ENCODE results near the gene SNN.

Gene SNN

GRCh38 chr16:11633113-11633512, 35.1 kb upstream of the SNN start:
- H2AFZ ChIP-seq (ENCODE audit: low read depth), result no peak overlapping the region
- no peaks in the 10 kb centered on the region for H3K27me3 ChIP-seq (ENCODE audit: insufficient read depth, low read depth)
- TF ChIP-seq CTCF (conservative IDR thresholded peaks at IDR 0.05; ENCODE audit: low read depth, low read length), result no peak
- H3K4me1 ChIP-seq (ENCODE audit: low read depth, poor library complexity, severe bottlenecking), result no peaks in the 10 kb centered on the region
- H3K4me3 ChIP-seq (IDR thresholded peaks at IDR 0.05; ENCODE audit: insufficient read depth, low read depth, low read length), result no peak overlapping the region
- no peak overlapping the region for H3K9ac ChIP-seq
- H3K27ac ChIP-seq, result no peak overlapping the region
- H4K20me1 ChIP-seq (ENCODE audit: insufficient read depth), result no peaks in the 10 kb centered on the region
- H3K79me2 ChIP-seq (ENCODE audit: insufficient read depth, low read depth), result no peaks in the 10 kb centered on the region
- no peak overlapping the region for H3K4me2 ChIP-seq
- H3K36me3 ChIP-seq (ENCODE audit: insufficient read depth), result no peaks in the 10 kb centered on the region

GRCh38 chr16:11634312-11634711, 33.9 kb upstream of the SNN start:
- no peaks in the 10 kb centered on the region for H3K27me3 ChIP-seq (ENCODE audit: insufficient read depth, low read depth)
- no peak overlapping the region for H2AFZ ChIP-seq (ENCODE audit: low read depth)
- TF ChIP-seq CTCF (conservative IDR thresholded peaks at IDR 0.05; ENCODE audit: low read depth, low read length), result no peak
- H3K9ac ChIP-seq, result no peak overlapping the region
- no peaks in the 10 kb centered on the region for H3K36me3 ChIP-seq (ENCODE audit: insufficient read depth)
- no peaks in the 10 kb centered on the region for H3K4me1 ChIP-seq (ENCODE audit: low read depth, poor library complexity, severe bottlenecking)
- no peaks in the 10 kb centered on the region for H3K79me2 ChIP-seq (ENCODE audit: insufficient read depth, low read depth)
- no peaks in the 10 kb centered on the region for H4K20me1 ChIP-seq (ENCODE audit: insufficient read depth)
- no peak overlapping the region for H3K27ac ChIP-seq
- H3K4me2 ChIP-seq, result no peak overlapping the region
- no peak overlapping the region for H3K4me3 ChIP-seq (IDR thresholded peaks at IDR 0.05; ENCODE audit: insufficient read depth, low read depth, low read length)

DNA sequence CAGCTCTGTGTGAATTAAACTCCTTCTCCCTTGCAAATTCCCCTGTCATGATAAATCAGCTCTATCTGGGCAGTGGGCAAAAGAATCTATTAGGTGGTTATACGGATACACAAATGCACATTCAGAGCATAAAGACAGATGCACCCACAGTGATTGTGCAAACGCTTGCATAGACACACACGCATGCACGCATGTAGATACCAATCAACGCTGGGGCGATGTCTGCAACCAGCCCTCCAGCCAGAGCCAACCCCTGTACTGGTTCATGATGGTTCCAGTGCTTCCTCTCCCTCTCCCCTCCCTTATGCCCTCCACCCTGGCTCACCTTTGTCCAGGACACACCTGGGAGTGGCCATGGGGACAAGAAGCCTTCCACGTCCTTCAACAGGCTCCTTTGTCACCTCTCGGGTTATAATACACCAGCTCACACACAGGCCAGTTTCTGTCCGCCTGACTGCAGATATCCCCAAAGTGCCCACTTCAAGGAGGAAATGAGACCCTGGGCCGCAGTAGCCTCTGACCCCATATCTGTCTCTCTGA, 33.1 kb upstream of the SNN start:
- no peak overlapping the region for H3K4me3 ChIP-seq (IDR thresholded peaks at IDR 0.05; ENCODE audit: insufficient read depth, low read depth, low read length)
- no peaks in the 10 kb centered on the region for H3K79me2 ChIP-seq (ENCODE audit: insufficient read depth, low read depth)
- H4K20me1 ChIP-seq (ENCODE audit: insufficient read depth), result no peaks in the 10 kb centered on the region
- no peaks in the 10 kb centered on the region for H3K36me3 ChIP-seq (ENCODE audit: insufficient read depth)
- no peaks in the 10 kb centered on the region for H3K4me1 ChIP-seq (ENCODE audit: low read depth, poor library complexity, severe bottlenecking)
- no peak overlapping the region for H2AFZ ChIP-seq (ENCODE audit: low read depth)
- no peak overlapping the region for H3K4me2 ChIP-seq
- no peak for TF ChIP-seq CTCF (conservative IDR thresholded peaks at IDR 0.05; ENCODE audit: low read depth, low read length)
- no peaks in the 10 kb centered on the region for H3K27me3 ChIP-seq (ENCODE audit: insufficient read depth, low read depth)
- no peak overlapping the region for H3K27ac ChIP-seq
- H3K9ac ChIP-seq, result no peak overlapping the region

DNA sequence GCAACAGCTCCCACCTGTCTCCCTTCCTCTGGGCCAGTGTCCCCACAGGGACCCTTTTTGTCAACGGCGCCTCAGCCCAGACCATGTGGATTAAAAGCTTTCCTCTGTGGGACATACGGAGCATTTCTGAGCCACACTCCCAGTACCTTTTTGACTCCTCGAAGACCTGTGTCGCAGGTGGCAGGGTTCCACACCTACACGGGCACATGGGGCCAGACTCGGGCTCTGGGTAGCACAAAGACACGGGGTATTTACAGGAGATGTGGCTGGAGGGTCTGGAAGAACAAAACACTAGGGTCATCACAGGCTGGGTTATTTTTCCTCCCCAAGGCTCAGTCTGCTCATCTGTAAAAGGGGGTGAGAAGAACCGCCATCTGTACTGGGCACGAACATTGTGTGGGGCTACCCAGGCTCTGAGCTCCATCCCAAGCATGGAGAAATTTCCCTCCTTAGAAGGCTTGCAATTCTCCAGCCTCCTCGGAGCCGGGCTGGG, 32.5 kb upstream of the SNN start:
- Histone ChIP-seq H3K4me1 (ENCODE audit: low read depth, poor library complexity, severe bottlenecking) (peaks cover 4% of the 10 kb centered on the region), H3K27ac (no peak overlapping the region), H3K4me2 (no peak overlapping the region), H3K4me3 (IDR thresholded peaks at IDR 0.05; ENCODE audit: insufficient read depth, low read depth, low read length) (no peak overlapping the region), H2AFZ (ENCODE audit: low read depth) (no peak overlapping the region), H3K27me3 (ENCODE audit: insufficient read depth, low read depth) (no peaks in the 10 kb centered on the region), H3K36me3 (ENCODE audit: insufficient read depth) (no peaks in the 10 kb centered on the region), H4K20me1 (ENCODE audit: insufficient read depth) (no peaks in the 10 kb centered on the region), H3K79me2 (ENCODE audit: insufficient read depth, low read depth) (no peaks in the 10 kb centered on the region), H3K9ac (no peak overlapping the region)
- TF ChIP-seq CTCF (conservative IDR thresholded peaks at IDR 0.05; ENCODE audit: low read depth, low read length), result no peak

All from KMS-11 (cell line).